ENCODE results near the gene LRRC3.

Gene LRRC3

DNA sequence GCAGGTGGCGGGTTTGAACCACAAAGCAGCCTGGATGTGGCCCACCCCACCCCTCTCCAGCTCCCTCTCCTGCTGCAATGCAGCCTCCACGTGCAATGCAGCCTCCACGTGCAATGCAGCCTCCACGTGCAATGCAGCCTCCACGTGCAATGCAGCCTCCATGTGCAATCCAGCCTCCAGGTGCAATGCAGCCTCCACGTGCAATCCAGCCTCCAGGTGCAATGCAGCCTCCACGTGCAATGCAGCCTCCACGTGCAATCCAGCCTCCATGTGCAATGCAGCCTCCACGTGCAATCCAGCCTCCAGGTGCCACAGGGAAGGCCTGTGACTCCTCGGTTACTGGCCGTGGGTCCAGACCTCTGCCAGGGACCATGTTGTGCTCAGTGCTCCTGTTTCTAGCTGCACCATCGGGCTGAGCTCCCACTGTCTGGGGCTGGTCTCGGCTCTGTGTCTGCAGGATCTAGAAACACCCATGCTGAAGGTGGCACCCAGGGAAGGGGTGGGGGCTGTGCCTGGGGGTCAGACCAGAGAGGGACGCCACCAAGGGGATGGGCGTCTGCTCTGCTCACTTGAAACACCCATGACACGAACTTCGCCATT lies 11.9 kb upstream of the LRRC3 start (continued):
- TF ChIP-seq, protein P1, sequence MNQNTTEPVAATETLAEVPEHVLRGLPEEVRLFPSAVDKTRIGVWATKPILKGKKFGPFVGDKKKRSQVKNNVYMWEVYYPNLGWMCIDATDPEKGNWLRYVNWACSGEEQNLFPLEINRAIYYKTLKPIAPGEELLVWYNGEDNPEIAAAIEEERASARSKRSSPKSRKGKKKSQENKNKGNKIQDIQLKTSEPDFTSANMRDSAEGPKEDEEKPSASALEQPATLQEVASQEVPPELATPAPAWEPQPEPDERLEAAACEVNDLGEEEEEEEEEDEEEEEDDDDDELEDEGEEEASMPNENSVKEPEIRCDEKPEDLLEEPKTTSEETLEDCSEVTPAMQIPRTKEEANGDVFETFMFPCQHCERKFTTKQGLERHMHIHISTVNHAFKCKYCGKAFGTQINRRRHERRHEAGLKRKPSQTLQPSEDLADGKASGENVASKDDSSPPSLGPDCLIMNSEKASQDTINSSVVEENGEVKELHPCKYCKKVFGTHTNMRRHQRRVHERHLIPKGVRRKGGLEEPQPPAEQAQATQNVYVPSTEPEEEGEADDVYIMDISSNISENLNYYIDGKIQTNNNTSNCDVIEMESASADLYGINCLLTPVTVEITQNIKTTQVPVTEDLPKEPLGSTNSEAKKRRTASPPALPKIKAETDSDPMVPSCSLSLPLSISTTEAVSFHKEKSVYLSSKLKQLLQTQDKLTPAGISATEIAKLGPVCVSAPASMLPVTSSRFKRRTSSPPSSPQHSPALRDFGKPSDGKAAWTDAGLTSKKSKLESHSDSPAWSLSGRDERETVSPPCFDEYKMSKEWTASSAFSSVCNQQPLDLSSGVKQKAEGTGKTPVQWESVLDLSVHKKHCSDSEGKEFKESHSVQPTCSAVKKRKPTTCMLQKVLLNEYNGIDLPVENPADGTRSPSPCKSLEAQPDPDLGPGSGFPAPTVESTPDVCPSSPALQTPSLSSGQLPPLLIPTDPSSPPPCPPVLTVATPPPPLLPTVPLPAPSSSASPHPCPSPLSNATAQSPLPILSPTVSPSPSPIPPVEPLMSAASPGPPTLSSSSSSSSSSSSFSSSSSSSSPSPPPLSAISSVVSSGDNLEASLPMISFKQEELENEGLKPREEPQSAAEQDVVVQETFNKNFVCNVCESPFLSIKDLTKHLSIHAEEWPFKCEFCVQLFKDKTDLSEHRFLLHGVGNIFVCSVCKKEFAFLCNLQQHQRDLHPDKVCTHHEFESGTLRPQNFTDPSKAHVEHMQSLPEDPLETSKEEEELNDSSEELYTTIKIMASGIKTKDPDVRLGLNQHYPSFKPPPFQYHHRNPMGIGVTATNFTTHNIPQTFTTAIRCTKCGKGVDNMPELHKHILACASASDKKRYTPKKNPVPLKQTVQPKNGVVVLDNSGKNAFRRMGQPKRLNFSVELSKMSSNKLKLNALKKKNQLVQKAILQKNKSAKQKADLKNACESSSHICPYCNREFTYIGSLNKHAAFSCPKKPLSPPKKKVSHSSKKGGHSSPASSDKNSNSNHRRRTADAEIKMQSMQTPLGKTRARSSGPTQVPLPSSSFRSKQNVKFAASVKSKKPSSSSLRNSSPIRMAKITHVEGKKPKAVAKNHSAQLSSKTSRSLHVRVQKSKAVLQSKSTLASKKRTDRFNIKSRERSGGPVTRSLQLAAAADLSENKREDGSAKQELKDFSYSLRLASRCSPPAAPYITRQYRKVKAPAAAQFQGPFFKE (tag by site-specific recombination; IDR thresholded peaks at IDR 0.05; ENCODE audit: borderline replicate concordance): no peak
- TF ChIP-seq ZNF501 (tag by site-specific recombination; IDR thresholded peaks at IDR 0.05) (no peak), ZNF112 (tag by site-specific recombination; IDR thresholded peaks at IDR 0.05) (no peak), ZNF677 (tag by site-specific recombination; IDR thresholded peaks at IDR 0.05) (no peak)

DNA sequence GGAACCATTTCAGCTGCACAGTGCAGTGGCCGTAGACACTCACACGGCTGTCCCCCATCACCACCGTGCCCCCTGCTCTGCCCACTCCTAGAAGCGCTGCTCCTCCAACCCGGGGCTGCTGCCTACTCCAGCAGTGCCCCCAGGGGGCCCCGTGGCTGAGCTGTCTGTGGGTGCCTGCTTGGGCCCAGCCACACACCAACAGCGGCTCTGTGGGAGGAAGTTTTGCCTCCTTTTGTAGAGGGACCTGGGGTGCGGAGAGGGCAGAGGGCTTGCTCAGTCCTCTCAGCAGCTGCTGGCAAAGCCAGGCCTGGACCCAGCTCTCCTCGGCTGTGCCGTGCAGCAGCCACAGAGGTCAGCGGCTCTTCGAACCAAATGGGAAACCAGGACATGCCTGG lies 11.4 kb upstream of the LRRC3 start:
- TF ChIP-seq ZFP3 (tag by site-specific recombination; IDR thresholded peaks at IDR 0.05; ENCODE audit: low read depth): no peak
- no peak for TF ChIP-seq KLF8 (tag by site-specific recombination; IDR thresholded peaks at IDR 0.05)
- TF ChIP-seq ZSCAN23 (tag by site-specific recombination; IDR thresholded peaks at IDR 0.05): no peak
- no peak for TF ChIP-seq ZNF48 (tag by site-specific recombination; IDR thresholded peaks at IDR 0.05)
- no peak for TF ChIP-seq GLI2 (tag by site-specific recombination; IDR thresholded peaks at IDR 0.05; ENCODE audit: borderline replicate concordance, low read depth)
- no peak for TF ChIP-seq ZNF596 (tag by site-specific recombination; IDR thresholded peaks at IDR 0.05)
- TF ChIP-seq OVOL3 (tag by site-specific recombination; IDR thresholded peaks at IDR 0.05): no peak
- TF ChIP-seq, protein P2, sequence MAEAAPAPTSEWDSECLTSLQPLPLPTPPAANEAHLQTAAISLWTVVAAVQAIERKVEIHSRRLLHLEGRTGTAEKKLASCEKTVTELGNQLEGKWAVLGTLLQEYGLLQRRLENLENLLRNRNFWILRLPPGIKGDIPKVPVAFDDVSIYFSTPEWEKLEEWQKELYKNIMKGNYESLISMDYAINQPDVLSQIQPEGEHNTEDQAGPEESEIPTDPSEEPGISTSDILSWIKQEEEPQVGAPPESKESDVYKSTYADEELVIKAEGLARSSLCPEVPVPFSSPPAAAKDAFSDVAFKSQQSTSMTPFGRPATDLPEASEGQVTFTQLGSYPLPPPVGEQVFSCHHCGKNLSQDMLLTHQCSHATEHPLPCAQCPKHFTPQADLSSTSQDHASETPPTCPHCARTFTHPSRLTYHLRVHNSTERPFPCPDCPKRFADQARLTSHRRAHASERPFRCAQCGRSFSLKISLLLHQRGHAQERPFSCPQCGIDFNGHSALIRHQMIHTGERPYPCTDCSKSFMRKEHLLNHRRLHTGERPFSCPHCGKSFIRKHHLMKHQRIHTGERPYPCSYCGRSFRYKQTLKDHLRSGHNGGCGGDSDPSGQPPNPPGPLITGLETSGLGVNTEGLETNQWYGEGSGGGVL (tag by site-specific recombination; IDR thresholded peaks at IDR 0.05): no peak
- no peak for TF ChIP-seq GLIS2 (tag by site-specific recombination; IDR thresholded peaks at IDR 0.05)
- no peak for TF ChIP-seq ZNF138 (tag by site-specific recombination; IDR thresholded peaks at IDR 0.05; ENCODE audit: borderline replicate concordance)
- no peak for TF ChIP-seq ZNF561 (tag by site-specific recombination; IDR thresholded peaks at IDR 0.05; ENCODE audit: borderline replicate concordance)
- TF ChIP-seq, protein P3, sequence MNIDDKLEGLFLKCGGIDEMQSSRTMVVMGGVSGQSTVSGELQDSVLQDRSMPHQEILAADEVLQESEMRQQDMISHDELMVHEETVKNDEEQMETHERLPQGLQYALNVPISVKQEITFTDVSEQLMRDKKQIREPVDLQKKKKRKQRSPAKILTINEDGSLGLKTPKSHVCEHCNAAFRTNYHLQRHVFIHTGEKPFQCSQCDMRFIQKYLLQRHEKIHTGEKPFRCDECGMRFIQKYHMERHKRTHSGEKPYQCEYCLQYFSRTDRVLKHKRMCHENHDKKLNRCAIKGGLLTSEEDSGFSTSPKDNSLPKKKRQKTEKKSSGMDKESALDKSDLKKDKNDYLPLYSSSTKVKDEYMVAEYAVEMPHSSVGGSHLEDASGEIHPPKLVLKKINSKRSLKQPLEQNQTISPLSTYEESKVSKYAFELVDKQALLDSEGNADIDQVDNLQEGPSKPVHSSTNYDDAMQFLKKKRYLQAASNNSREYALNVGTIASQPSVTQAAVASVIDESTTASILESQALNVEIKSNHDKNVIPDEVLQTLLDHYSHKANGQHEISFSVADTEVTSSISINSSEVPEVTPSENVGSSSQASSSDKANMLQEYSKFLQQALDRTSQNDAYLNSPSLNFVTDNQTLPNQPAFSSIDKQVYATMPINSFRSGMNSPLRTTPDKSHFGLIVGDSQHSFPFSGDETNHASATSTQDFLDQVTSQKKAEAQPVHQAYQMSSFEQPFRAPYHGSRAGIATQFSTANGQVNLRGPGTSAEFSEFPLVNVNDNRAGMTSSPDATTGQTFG (tag by site-specific recombination; IDR thresholded peaks at IDR 0.05; ENCODE audit: borderline replicate concordance): no peak
- TF ChIP-seq, protein P4, sequence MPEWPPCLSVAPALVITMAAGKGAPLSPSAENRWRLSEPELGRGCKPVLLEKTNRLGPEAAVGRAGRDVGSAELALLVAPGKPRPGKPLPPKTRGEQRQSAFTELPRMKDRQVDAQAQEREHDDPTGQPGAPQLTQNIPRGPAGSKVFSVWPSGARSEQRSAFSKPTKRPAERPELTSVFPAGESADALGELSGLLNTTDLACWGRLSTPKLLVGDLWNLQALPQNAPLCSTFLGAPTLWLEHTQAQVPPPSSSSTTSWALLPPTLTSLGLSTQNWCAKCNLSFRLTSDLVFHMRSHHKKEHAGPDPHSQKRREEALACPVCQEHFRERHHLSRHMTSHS (tag by site-specific recombination; IDR thresholded peaks at IDR 0.05): no peak
- no peak for TF ChIP-seq ZNF621 (tag by site-specific recombination; IDR thresholded peaks at IDR 0.05)
- TF ChIP-seq, protein P5, sequence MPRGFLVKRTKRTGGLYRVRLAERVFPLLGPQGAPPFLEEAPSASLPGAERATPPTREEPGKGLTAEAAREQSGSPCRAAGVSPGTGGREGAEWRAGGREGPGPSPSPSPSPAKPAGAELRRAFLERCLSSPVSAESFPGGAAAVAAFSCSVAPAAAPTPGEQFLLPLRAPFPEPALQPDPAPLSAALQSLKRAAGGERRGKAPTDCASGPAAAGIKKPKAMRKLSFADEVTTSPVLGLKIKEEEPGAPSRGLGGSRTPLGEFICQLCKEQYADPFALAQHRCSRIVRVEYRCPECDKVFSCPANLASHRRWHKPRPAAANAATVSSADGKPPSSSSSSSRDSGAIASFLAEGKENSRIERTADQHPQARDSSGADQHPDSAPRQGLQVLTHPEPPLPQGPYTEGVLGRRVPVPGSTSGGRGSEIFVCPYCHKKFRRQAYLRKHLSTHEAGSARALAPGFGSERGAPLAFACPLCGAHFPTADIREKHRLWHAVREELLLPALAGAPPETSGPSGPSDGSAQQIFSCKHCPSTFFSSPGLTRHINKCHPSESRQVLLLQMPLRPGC (tag by site-specific recombination; IDR thresholded peaks at IDR 0.05): no peak
- no peak for TF ChIP-seq ZNF843 (tag by site-specific recombination; IDR thresholded peaks at IDR 0.05)
- TF ChIP-seq, protein P6, sequence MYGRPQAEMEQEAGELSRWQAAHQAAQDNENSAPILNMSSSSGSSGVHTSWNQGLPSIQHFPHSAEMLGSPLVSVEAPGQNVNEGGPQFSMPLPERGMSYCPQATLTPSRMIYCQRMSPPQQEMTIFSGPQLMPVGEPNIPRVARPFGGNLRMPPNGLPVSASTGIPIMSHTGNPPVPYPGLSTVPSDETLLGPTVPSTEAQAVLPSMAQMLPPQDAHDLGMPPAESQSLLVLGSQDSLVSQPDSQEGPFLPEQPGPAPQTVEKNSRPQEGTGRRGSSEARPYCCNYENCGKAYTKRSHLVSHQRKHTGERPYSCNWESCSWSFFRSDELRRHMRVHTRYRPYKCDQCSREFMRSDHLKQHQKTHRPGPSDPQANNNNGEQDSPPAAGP (tag by site-specific recombination; IDR thresholded peaks at IDR 0.05): no peak
- TF ChIP-seq ZNF37A (tag by site-specific recombination; IDR thresholded peaks at IDR 0.05): no peak
- no peak for TF ChIP-seq YY1 (tag by site-specific recombination; IDR thresholded peaks at IDR 0.05)
- no peak for TF ChIP-seq SETDB1 (IDR thresholded peaks at IDR 0.05; ENCODE audit: insufficient read length, low read length)
- Histone ChIP-seq H3K36me3 (ENCODE audit: control insufficient read depth in 2 of 2, insufficient read depth in 1 of 2, low read length in 2 of 2) (no peaks in the 10 kb centered on the region), H3K27ac (ENCODE audit: extremely low read depth, low read depth, low read length) (no peak overlapping the region), H3K4me3 (ENCODE audit: low read depth, low read length) (no peak overlapping the region), H3K9me3 (ENCODE audit: control insufficient read depth, insufficient read depth, low read depth, low read length) (no peaks in the 10 kb centered on the region), H3K4me1 (ENCODE audit: control insufficient read depth, insufficient read depth, low read length) (no peaks in the 10 kb centered on the region)
- ChIA-PET CTCF (no interaction called here), POLR2A (no interaction called here)

All from HEK293 (cell line).